ENCODE data around the gene RNF31. TPM values are rescaled to one million over a fixed set of nuclear protein-coding genes. Genes with fewer than 3 reads are reported as not detected.
A peak's percentile ranks its signal among the peaks of the same experiment; 100 is the strongest.

RNF31 gene
- total and polyA plus RNA-seq, 2 of the 13 experiments (the other 11 are each of a cell fraction or from before 2014, with no cell fraction given) = 48.2 to 86.8 TPM

GRCh38 chr14:24206260-24207103 is 59.2 kb downstream of the RNF31 start:
- Histone ChIP-seq H4K20me1 (ENCODE audit: insufficient read depth, low read length) (no peaks in the 10 kb centered on the region), H2AFZ (ENCODE audit: low read length) (no peak overlapping the region), H3K4me1 (ENCODE audit: insufficient read depth, low read length) (peaks cover 3% of the 10 kb centered on the region; the same call in 1 of the 2 replicates), H3K27ac (ENCODE audit: extremely low read length, insufficient read depth, low read length) (no peak overlapping the region), H3K4me2 (ENCODE audit: low read depth, low read length) (no peak overlapping the region), H3K79me2 (ENCODE audit: insufficient read depth, low read length) (no peaks in the 10 kb centered on the region), H3K4me3 (replicated peaks in 1 of 3; ENCODE audit: insufficient read depth in 1 of 3, low read depth in 2 of 3, low read length in 3 of 3) (no peak overlapping the region), H3K36me3 (replicated peaks in 1 of 2; ENCODE audit: control insufficient read depth in 1 of 2, insufficient read depth in 2 of 2, low read length in 2 of 2) (peaks cover 42 to 56% of the 10 kb centered on the region in 2 experiments), H3K9me3 (ENCODE audit: low read length) (no peaks in the 10 kb centered on the region), H3K27me3 (ENCODE audit: control insufficient read depth in 1 of 2, insufficient read depth in 2 of 2, low read length in 2 of 2) (no peaks in the 10 kb centered on the region), H3K9ac (ENCODE audit: insufficient read depth, low read depth, low read length) (no peak overlapping the region)
- peak; percentile 12 for ATAC-seq
- 97% methylated on average over 11 of the region's 11 CpGs for WGBS (ENCODE audit: low lambda C conversion rate)
- intact Hi-C loops (cut with micrococcal nuclease; ENCODE audit: unreplicated experiment) (no loop called here), in situ Hi-C loops (cut with HindIII; ENCODE audit: extremely low pct_ligation_motif_present, low pct_unique_long_range_greater_than_20kb) (no loop called here)
- BruUV-seq (replicated peaks) = TSS peak; percentile 24
- ChIA-PET CTCF (ENCODE audit: low intra/inter-chr PET ratio, low total read pairs) (no interaction called here), POLR2A (interaction anchor here (0.9 to 2.7 kb wide), 9 partner anchors 8 to 65 kb away, joined by 3 to 13 read pairs (median 5); partner anchors contain the start of genes IPO4, IRF9, MDP1 and PSME2)
- FAIRE-seq = no peak
- no peak for DNase-seq (ENCODE audit: low spot score)
- TF ChIP-seq SAFB2 (CRISPR knock-in tag; IDR thresholded peaks at IDR 0.05; ENCODE audit: borderline replicate concordance, low read depth) (0 out of 2 replicates have a peak, but pooled peaks have one; percentile 3), ZNF34 (CRISPR knock-in tag; IDR thresholded peaks at IDR 0.05; ENCODE audit: borderline replicate concordance) (no peak), PITX1 (CRISPR knock-in tag; IDR thresholded peaks at IDR 0.05) (0 out of 2 replicates have a peak, but pooled peaks have one; percentile 17), TCF12 (IDR thresholded peaks at IDR 0.05) (no peak), TCF12 (CRISPR knock-in tag; IDR thresholded peaks at IDR 0.05) (0 out of 2 replicates have a peak, but pooled peaks have one; percentile 34), ZNF781 (CRISPR knock-in tag; IDR thresholded peaks at IDR 0.05; ENCODE audit: borderline replicate concordance, not compliant biosample characterization) (no peak), MED8 (CRISPR knock-in tag; IDR thresholded peaks at IDR 0.05; ENCODE audit: insufficient replicate concordance) (peak; percentile 43), HOXA5 (CRISPR knock-in tag; IDR thresholded peaks at IDR 0.05) (no peak), ZNF512B (CRISPR knock-in tag; IDR thresholded peaks at IDR 0.05; ENCODE audit: borderline replicate concordance) (peak; percentile 54; the same call in 1 of the 2 replicates), ZBTB21 (CRISPR knock-in tag; IDR thresholded peaks at IDR 0.05) (no peak), CBFB (CRISPR knock-in tag; IDR thresholded peaks at IDR 0.05) (0 out of 2 replicates have a peak, but pooled peaks have one; percentile 18), ZNF776 (CRISPR knock-in tag; IDR thresholded peaks at IDR 0.05) (0 out of 2 replicates have a peak, but pooled peaks have one; percentile 20), HOXA9 (CRISPR knock-in tag; IDR thresholded peaks at IDR 0.05; ENCODE audit: borderline replicate concordance) (peak; percentile 68; the same call in 1 of the 2 replicates), JDP2 (CRISPR knock-in tag; IDR thresholded peaks at IDR 0.05; ENCODE audit: borderline replicate concordance) (no peak), MTERF4 (CRISPR knock-in tag; IDR thresholded peaks at IDR 0.05) (no peak), FOXO4 (CRISPR knock-in tag; conservative IDR thresholded peaks at IDR 0.05) (0 out of 2 replicates have a peak, but pooled peaks have one; percentile 56), ZFP82 (CRISPR knock-in tag; IDR thresholded peaks at IDR 0.05; ENCODE audit: borderline replicate concordance) (no peak), ZNF274 (CRISPR knock-in tag; IDR thresholded peaks at IDR 0.05) (0 out of 2 replicates have a peak, but pooled peaks have one; percentile 11)

Measured in HepG2 (cell line).